A549 (cell line): ENCODE measurements around the gene PTPA. TPM values are rescaled to one million over a fixed set of nuclear protein-coding genes. Genes with fewer than 3 reads are reported as not detected.

ENCODE experiments used
- ATAC-seq, 2 experiments: fragments of 200-7000 bp in 1 of 2; fragments of >200 bp in 1 of 2; cut with Nextera tagmentation in 1 of 2; cut with Tn5 transposase in 1 of 2; 3 replicates each; pipeline versions ENCODE4 v1.8.0 to v1.9.1; 2018 to 2020; ENCODE audit warnings: mild to moderate bottlenecking in 1 of 2, moderate library complexity in 1 of 2
- CTCF ChIA-PET: fragments of 300-600 bp; sonication (Branson Sonifier 250); formaldehyde crosslinking; extraction: SDS; loops from one replicate; lab custom pipeline; 2021; ENCODE audit warnings: antibody characterized with exemption, inconsistent platforms; lab: Yijun Ruan, JAX
- POLR2A ChIA-PET: fragments of 350-600 bp; formaldehyde crosslinking; extraction: SDS; loops from one replicate; lab custom pipeline; 2021; ENCODE audit warnings: antibody characterized with exemption, inconsistent platforms; lab: Yijun Ruan, JAX
- DNase-seq, 2 experiments: peaks; one replicate each; pipeline versions ENCODE4 v3.0.0 to v3.0.0-alpha.2; 2011 to 2016; ENCODE audit warnings: low read depth in 1 of 2, low spot score in 1 of 2
- FAIRE-seq: peaks from 2 replicates; lab custom pipeline; 2011; peaks lifted over from hg19 to GRCh38; lab: Jason Lieb, UNC
- H3K27ac ChIP-seq, 2 experiments: fragments of >200 bp; sonication (Bioruptor Twin); formaldehyde crosslinking; 3 replicates each; pipeline ENCODE4 v1.5.1; 2016 to 2017
- H3K4me1 ChIP-seq: fragments of >200 bp; sonication (Bioruptor Twin); formaldehyde crosslinking; 3 replicates; pipeline ENCODE4 v1.6.1; 2016
- H3K4me2 ChIP-seq: fragments of >200 bp; sonication (Bioruptor Twin); formaldehyde crosslinking; 3 replicates; pipeline ENCODE4 v1.6.1; 2016
- H3K4me3 ChIP-seq: fragments of >200 bp; sonication (Bioruptor Twin); formaldehyde crosslinking; 3 replicates; pipeline ENCODE4 v1.5.1; 2016
- H3K9me3 ChIP-seq: fragments of >200 bp; sonication (Bioruptor Twin); formaldehyde crosslinking; 3 replicates; pipeline ENCODE4 v1.6.1; 2016
- CEBPB ChIP-seq, 2 experiments: fragments of >200 bp in 1 of 2; sonication (Bioruptor Twin) in 1 of 2; formaldehyde crosslinking in 1 of 2; IDR thresholded peaks; 2 replicates each; pipeline ENCODE4 v1.6.1; 2012 to 2016
- CHD2 ChIP-seq: fragments of 150-350 bp; IDR thresholded peaks from 2 replicates; pipeline ENCODE4 v1.6.1; 2014; ENCODE audit warnings: low read length; ENCODE audit not compliant: partially characterized antibody
- EHF ChIP-seq: fragments of 250-450 bp; sonication (Bioruptor Pico); IDR thresholded peaks from 2 replicates; pipeline ENCODE4 v1.5.0; 2020; ENCODE audit warnings: mild to moderate bottlenecking
- EP300 ChIP-seq, 2 experiments: fragments of >200 bp; sonication (Bioruptor Twin); formaldehyde crosslinking; IDR thresholded peaks; 2 replicates in 1 of 2; 3 replicates in 1 of 2; pipeline ENCODE4 v1.6.1; 2016 to 2017
- FOXS1 ChIP-seq: fragments of 250-450 bp; sonication (Bioruptor Pico); IDR thresholded peaks from 2 replicates; pipeline ENCODE4 v1.5.0; 2020; ENCODE audit warnings: mild to moderate bottlenecking, moderate library complexity
- GATA3 ChIP-seq: IDR thresholded peaks from 2 replicates; pipeline ENCODE4 v1.6.1; 2012; ENCODE audit warnings: borderline replicate concordance
- HEYL ChIP-seq: fragments of 250-450 bp; sonication (Bioruptor Pico); IDR thresholded peaks from 2 replicates; pipeline ENCODE4 v1.8.0; 2021; ENCODE audit warnings: mild to moderate bottlenecking, moderate library complexity
- HOXB13 ChIP-seq: fragments of 250-450 bp; sonication (Bioruptor Pico); IDR thresholded peaks from 2 replicates; pipeline ENCODE4 v1.5.0; 2020; ENCODE audit warnings: low read depth, mild to moderate bottlenecking, moderate library complexity
- HOXB5 ChIP-seq: fragments of 250-450 bp; sonication (Bioruptor Pico); IDR thresholded peaks from 2 replicates; pipeline ENCODE4 v1.5.0; 2020; ENCODE audit warnings: mild to moderate bottlenecking, moderate library complexity
- JUNB ChIP-seq: fragments of >200 bp; sonication (Bioruptor Twin); formaldehyde crosslinking; IDR thresholded peaks from 2 replicates; pipeline ENCODE4 v1.6.1; 2016
- KDM5A ChIP-seq: fragments of 200-600 bp; sonication (generic); IDR thresholded peaks from 2 replicates; pipeline ENCODE4 v1.6.1; 2016; ENCODE audit warnings: antibody characterized with exemption, mild to moderate bottlenecking
- MAX ChIP-seq: IDR thresholded peaks from 2 replicates; pipeline ENCODE4 v1.6.1; 2012
- NR3C1 ChIP-seq: fragments of >200 bp; sonication (Bioruptor Twin); formaldehyde crosslinking; IDR thresholded peaks from 3 replicates; pipeline ENCODE4 v1.6.1; 2017
- PBX3 ChIP-seq: IDR thresholded peaks from 2 replicates; pipeline ENCODE4 v1.6.1; 2012
- POLR2A ChIP-seq: IDR thresholded peaks from 2 replicates; pipeline ENCODE4 v1.6.1; 2012; ENCODE audit warnings: mild to moderate bottlenecking, low read length
- POLR2AphosphoS2 ChIP-seq: conservative IDR thresholded peaks from 2 replicates; pipeline ENCODE4 v1.6.1; 2012; ENCODE audit warnings: low read length, improper control_type of control experiment, inconsistent platforms
- RCOR1 ChIP-seq: fragments of 150-350 bp; IDR thresholded peaks from 2 replicates; pipeline ENCODE4 v1.6.1; 2014; ENCODE audit warnings: antibody characterized with exemption, low read length, low read depth
- RFX5 ChIP-seq: fragments of 450-650 bp; IDR thresholded peaks from 2 replicates; pipeline ENCODE4 v1.7.1; 2014; ENCODE audit warnings: antibody characterized with exemption, mild to moderate bottlenecking, moderate library complexity
- RNF2 ChIP-seq: fragments of 200-600 bp; sonication (generic); IDR thresholded peaks from 2 replicates; pipeline ENCODE4 v1.6.1; 2016; ENCODE audit warnings: low read depth, mild to moderate bottlenecking, antibody characterized with exemption, moderate library complexity, borderline replicate concordance
- TFCP2L1 ChIP-seq: fragments of 250-450 bp; sonication (Bioruptor Pico); IDR thresholded peaks from 2 replicates; pipeline ENCODE4 v1.5.0; 2021; ENCODE audit warnings: mild to moderate bottlenecking
- TP53 ChIP-seq: fragments of 250-450 bp; sonication (Bioruptor Pico); IDR thresholded peaks from 2 replicates; pipeline ENCODE4 v1.5.0; 2021; ENCODE audit warnings: mild to moderate bottlenecking, moderate library complexity
- ZSCAN20 ChIP-seq: fragments of 250-450 bp; sonication (Bioruptor Pico); IDR thresholded peaks from 2 replicates; pipeline ENCODE4 v1.8.0; 2022; ENCODE audit warnings: mild to moderate bottlenecking, moderate library complexity
- WGBS: methylation state at CpG from one replicate; pipeline ENCODE4 v1.1.6; 2017; ENCODE audit errors: missing lambda C conversion rate; 5-methylcytosine and 5-hydroxymethylcytosine counted together
- polyA plus RNA-seq, 4 experiments: library from polyadenylated mRNA; depleted of rRNA in 3 of 4; stranded (reverse); fragments of >200 nt; fragmentation: RNase III in 1 of 4; extraction: RNeasy Plus Mini Kit Qiagen cat#74134 plus additional on column Dnase treatment in 1 of 4; gene quantifications; 2 replicates in 3 of 4; 3 replicates in 1 of 4; pipeline ENCODE4 v1.2.3, GENCODE V29; 2011 to 2017
- TF ChIP-seq, protein P1 (sequence below): IDR thresholded peaks from 2 replicates; pipeline ENCODE4 v1.6.1; 2012; ENCODE audit warnings: low read depth, borderline replicate concordance
- TF ChIP-seq, protein P2 (sequence below): fragments of >200 bp; sonication (Bioruptor Twin); formaldehyde crosslinking; IDR thresholded peaks from 3 replicates; pipeline ENCODE4 v1.5.1; 2016
- TF ChIP-seq, protein P3 (sequence below): fragments of 150-350 bp; IDR thresholded peaks from 2 replicates; pipeline ENCODE4 v1.6.1; 2014; ENCODE audit warnings: low read depth, mild to moderate bottlenecking, low read length
- TF ChIP-seq, protein P4 (sequence below): fragments of >200 bp; sonication (Bioruptor Twin); formaldehyde crosslinking; IDR thresholded peaks from 2 replicates; pipeline ENCODE4 v1.6.1; 2016
- TF ChIP-seq, protein P5 (sequence below): fragments of >200 bp; sonication (Bioruptor Twin); formaldehyde crosslinking; IDR thresholded peaks from 3 replicates; pipeline ENCODE4 v1.6.1; 2016

PTPA gene
- polyA plus RNA-seq, 2 of the 4 experiments (the other 2 are of a cell fraction), result 140 to 161 TPM

GRCh38 chr9:129177443-129177790 is 66.2 kb downstream of the PTPA start:
- DNase-seq, result no peak
- 7% methylated on average over 3 of the region's 56 CpGs for WGBS
- ChIA-PET CTCF (interaction anchor here (0.9 to 38.0 kb wide), 16 partner anchors 9 to 434 kb away, joined by 3 to 1029 read pairs (median 4); no protein-coding TSS in a partner anchor), POLR2A (interaction anchor here (0.6 to 7.3 kb wide), 29 partner anchors 10 to 447 kb away, joined by 3 to 171 read pairs (median 15); partner anchors contain the start of gene NTMT1)
- Histone ChIP-seq H3K27ac (peak overlapping the region; percentile 99), H3K9me3 (no peaks in the 10 kb centered on the region), H3K4me1 (peaks cover 55% of the 10 kb centered on the region), H3K4me3 (peak overlapping the region; percentile 87), H3K4me2 (peak overlapping the region; percentile 96; the same call in 2 of the 3 replicates)
- no peak for ATAC-seq
- FAIRE-seq, result no peak
- TF ChIP-seq PBX3 (no peak), EHF (CRISPR knock-in tag) (no peak), EP300 (IDR thresholded peaks at IDR 0.05) (no peak), TFCP2L1 (no peak), KDM5A (no peak), CHD2 (no peak), JUNB (no peak), RFX5 (no peak), HEYL (no peak), CEBPB (IDR thresholded peaks at IDR 0.05) (no peak), POLR2AphosphoS2 (no peak), GATA3 (no peak), RNF2 (no peak), HOXB5 (CRISPR knock-in tag) (no peak), MAX (no peak)
- TF ChIP-seq, protein P1, sequence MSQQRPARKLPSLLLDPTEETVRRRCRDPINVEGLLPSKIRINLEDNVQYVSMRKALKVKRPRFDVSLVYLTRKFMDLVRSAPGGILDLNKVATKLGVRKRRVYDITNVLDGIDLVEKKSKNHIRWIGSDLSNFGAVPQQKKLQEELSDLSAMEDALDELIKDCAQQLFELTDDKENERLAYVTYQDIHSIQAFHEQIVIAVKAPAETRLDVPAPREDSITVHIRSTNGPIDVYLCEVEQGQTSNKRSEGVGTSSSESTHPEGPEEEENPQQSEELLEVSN, result no peak
- TF ChIP-seq, protein P2, sequence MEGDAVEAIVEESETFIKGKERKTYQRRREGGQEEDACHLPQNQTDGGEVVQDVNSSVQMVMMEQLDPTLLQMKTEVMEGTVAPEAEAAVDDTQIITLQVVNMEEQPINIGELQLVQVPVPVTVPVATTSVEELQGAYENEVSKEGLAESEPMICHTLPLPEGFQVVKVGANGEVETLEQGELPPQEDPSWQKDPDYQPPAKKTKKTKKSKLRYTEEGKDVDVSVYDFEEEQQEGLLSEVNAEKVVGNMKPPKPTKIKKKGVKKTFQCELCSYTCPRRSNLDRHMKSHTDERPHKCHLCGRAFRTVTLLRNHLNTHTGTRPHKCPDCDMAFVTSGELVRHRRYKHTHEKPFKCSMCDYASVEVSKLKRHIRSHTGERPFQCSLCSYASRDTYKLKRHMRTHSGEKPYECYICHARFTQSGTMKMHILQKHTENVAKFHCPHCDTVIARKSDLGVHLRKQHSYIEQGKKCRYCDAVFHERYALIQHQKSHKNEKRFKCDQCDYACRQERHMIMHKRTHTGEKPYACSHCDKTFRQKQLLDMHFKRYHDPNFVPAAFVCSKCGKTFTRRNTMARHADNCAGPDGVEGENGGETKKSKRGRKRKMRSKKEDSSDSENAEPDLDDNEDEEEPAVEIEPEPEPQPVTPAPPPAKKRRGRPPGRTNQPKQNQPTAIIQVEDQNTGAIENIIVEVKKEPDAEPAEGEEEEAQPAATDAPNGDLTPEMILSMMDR, result no peak; the same call in 2 of the 3 replicates
- TF ChIP-seq, protein P3, sequence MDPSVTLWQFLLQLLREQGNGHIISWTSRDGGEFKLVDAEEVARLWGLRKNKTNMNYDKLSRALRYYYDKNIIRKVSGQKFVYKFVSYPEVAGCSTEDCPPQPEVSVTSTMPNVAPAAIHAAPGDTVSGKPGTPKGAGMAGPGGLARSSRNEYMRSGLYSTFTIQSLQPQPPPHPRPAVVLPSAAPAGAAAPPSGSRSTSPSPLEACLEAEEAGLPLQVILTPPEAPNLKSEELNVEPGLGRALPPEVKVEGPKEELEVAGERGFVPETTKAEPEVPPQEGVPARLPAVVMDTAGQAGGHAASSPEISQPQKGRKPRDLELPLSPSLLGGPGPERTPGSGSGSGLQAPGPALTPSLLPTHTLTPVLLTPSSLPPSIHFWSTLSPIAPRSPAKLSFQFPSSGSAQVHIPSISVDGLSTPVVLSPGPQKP, result no peak
- TF ChIP-seq, protein P4, sequence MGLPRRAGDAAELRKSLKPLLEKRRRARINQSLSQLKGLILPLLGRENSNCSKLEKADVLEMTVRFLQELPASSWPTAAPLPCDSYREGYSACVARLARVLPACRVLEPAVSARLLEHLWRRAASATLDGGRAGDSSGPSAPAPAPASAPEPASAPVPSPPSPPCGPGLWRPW, result no peak
- TF ChIP-seq, all 56 proteins: peak for 0

- ATAC-seq (peak; percentile 49 to 76), DNase-seq (peak; percentile 95 to 99), FAIRE-seq (no peak)
- peak within 1 kb of the TSS; percentile 99 for H3K27ac ChIP-seq
- H3K4me1 ChIP-seq, result peaks cover 55% of the 10 kb centered on the region
- H3K4me2 ChIP-seq, result peak within 1 kb of the TSS; percentile 96
- peak within 1 kb of the TSS; percentile 87 for H3K4me3 ChIP-seq
- WGBS, result under 1% methylated on average over 27 of the region's 90 CpGs
- POLR2A ChIA-PET, result interaction anchor here (0.5 to 7.3 kb wide), 55 partner anchors 8 to 447 kb away, joined by 3 to 171 read pairs (median 4); partner anchors contain the start of gene NTMT1
- CTCF ChIA-PET, result interaction anchor here (0.6 to 38.0 kb wide), 18 partner anchors 10 to 447 kb away, joined by 3 to 1029 read pairs (median 4); no protein-coding TSS in a partner anchor
- H3K9me3 ChIP-seq, result no peaks in the 10 kb centered on the region
- TF ChIP-seq FOXS1 (CRISPR knock-in tag) (no peak), ZSCAN20 (CRISPR knock-in tag) (no peak), TP53 (CRISPR knock-in tag) (0 out of 2 replicates have a peak, but pooled peaks have one; percentile 31), RCOR1 (no peak), GATA3 (0 out of 2 replicates have a peak, but pooled peaks have one; percentile 4), POLR2A (peak; percentile 99), NR3C1 (no peak), POLR2AphosphoS2 (no peak), HOXB13 (CRISPR knock-in tag) (no peak), JUNB (no peak), EHF (CRISPR knock-in tag) (no peak)
- TF ChIP-seq, protein P4, result no peak
- TF ChIP-seq, protein P2, result no peak; the same call in 2 of the 3 replicates
- TF ChIP-seq, protein P5, sequence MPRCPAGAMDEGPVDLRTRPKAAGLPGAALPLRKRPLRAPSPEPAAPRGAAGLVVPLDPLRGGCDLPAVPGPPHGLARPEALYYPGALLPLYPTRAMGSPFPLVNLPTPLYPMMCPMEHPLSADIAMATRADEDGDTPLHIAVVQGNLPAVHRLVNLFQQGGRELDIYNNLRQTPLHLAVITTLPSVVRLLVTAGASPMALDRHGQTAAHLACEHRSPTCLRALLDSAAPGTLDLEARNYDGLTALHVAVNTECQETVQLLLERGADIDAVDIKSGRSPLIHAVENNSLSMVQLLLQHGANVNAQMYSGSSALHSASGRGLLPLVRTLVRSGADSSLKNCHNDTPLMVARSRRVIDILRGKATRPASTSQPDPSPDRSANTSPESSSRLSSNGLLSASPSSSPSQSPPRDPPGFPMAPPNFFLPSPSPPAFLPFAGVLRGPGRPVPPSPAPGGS, result peak; percentile 100
These were observed 66.8 kb downstream of the PTPA start, which contains the start of gene IER5L for GRCh38 chr9:129177791-129178567. TSS of gene IER5L (minus strand) at chr9:129178261. CDS start at chr9:129178052, 209 bp downstream.
